ENCODE results near the gene ARHGAP15.

DNA sequence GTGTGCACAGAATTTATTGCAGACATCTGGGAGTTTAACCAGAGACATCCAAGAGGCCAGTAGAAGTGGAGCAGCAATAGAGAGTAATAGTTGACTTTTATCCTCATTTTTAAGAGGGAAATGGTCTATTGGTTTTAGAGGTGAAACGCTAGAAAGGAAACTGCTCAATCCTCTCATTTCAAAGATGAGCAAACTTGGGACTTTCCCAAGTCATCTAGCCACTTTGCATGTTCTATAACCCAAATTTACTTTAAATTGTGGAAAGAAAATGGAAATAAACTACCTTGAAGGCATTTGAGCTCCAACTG is 601.7 kb downstream of the ARHGAP15 start:
- TF ChIP-seq CTCF (IDR thresholded peaks at IDR 0.05; ENCODE audit: low read length): no peak
- no peak for TF ChIP-seq EZH2 (IDR thresholded peaks at IDR 0.05; ENCODE audit: borderline replicate concordance, low read length)
